ENCODE measurements around the gene PRR11.
A peak's percentile ranks its signal among the peaks of the same experiment; 100 is the strongest.
"Not testable (repeated sequence)": the region's sequence is repeated elsewhere in the genome, so short reads cannot be mapped to it uniquely, and the experiment has no call there.

Gene PRR11

DNA sequence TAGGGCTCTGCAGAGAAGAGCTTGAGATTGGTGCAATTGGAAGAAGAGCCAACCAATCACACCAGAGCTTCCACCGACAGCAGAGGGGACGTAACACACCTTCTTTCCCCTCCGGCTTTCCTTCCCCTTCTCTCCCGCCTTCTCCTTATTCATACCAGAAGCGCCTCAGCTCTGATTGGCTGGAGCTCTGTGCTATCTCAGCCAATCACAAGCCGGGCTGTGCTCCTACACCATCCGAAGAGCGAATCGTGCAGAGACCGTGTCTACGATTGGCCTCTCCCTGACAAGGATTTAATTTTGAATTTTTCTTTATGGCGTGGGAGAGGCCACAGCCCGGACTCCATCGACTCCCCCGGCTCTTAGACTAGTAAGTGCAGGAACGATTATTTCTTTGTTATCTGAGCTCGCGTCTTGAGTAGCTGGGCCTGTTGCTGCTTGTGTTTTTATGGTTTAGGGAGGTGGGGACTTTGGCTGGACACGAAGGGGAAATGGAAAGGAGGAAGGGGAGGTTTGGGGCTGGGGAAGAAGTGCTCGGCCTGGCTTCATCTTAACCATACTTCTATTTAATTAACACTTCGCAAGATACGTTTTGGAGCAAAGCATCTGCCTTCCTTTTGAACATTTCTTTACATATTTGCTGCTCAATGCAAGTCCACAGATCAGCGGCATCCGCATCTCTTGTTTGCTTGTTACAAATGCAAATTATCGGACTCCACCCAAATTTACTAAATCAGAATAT, at the start of gene PRR11:
Gene PRR11, plus strand, starts transcription at position 308 of the 739 bp plus-strand sequence. CDS start 14,007 bp downstream, outside the sequence.
- peak; percentile 75 to 90 for DNase-seq (ENCODE audit: low read depth in 2 of 2)

DNA sequence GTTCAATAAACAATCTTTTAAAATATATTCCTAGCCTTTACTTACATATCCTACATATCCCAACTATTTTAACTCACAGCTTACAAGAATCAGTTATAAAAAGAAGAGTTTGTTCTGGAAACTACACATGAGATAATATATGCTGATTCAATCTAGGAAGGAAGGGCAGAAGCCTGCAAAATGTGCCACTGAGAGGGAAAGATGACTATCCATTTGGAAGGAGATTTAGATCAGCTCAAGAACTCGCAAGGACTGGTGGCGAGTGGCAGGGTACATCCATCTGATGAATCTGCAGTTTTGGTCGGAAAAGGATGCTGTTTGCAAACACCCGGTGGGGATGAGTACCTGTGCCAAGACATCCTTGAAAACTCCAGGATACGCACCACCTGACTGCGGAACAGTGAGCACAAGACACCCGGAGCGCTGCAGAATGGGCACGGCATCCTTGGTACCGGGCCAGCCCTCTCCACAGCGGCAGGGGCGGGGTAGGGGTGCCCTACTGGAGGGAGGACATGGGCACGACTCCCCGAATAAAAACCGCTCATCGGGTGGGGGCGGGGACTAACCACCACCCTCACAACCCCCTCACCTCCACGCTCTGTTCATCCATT, 49.6 kb upstream of the PRR11 start:
- peak; percentile 54 to 60 for DNase-seq (ENCODE audit: low read depth in 2 of 2)

DNA sequence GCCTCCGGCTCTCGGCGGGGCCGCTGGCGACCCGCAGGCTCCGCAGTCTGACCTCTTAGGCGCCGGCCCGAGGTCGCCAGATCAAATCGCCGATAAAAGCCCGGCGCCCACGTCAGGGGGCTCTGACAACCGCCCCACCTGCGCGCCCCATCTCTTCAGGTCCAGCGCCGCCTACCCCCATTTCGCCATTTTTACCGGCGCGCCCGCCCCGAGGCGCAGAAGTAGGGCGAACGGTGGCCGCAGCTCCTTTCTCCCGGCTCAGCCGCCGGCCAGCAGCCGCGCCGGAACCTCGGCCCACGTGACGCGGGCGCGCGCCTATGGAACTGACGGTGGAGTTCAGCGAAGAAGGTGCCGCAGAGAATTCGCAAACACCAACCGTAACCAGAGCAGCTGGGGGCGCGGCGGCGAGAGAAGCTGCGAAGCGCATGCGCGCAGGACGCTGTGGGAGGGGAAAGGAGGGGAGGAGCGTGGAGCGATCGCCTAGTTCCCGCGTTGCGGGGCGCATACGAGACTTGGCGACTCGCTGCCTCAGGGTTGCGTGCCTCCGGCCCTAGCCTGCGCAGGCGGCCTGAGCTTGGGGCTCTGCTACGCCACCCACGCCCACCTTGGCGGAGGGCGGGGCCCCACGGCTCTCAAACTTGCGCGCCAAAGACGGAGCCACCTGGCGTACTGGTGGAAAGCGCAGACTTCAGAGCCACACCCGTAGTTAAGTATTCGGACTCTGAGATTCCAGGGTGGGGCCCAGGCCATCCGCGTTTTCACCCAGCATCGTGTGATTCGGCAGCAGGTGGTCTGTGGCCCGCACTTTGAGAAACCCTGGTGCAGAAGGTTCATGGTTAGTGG, 48.9 kb upstream of the PRR11 start, which contains the start of gene TRIM37:
Gene TRIM37, minus strand, starts transcription at position 418 of the 843 bp plus-strand sequence. CDS start 419 bp downstream, outside the sequence.
- peak; percentile 98 to 99 for DNase-seq (ENCODE audit: low read depth in 2 of 2)

DNA sequence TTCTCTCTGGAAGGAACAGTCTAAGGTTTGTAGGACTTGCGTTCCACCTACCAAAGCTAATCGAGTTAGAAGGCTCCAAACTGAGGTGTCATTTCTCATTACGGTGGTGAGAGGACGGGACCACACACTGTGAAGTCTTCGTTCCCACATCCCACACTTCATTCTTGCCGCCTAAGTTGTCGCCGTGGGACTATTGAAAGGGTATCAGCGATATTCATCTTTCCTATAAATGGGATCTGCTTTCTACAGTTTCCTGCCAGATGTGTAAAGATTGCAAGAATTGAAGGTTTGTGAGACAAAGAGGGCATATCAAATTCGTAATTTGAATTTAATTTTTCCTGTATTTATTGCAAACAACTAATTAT, 48.3 kb upstream of the PRR11 start:
- DNase-seq (ENCODE audit: low read depth in 2 of 2): no peak

DNA sequence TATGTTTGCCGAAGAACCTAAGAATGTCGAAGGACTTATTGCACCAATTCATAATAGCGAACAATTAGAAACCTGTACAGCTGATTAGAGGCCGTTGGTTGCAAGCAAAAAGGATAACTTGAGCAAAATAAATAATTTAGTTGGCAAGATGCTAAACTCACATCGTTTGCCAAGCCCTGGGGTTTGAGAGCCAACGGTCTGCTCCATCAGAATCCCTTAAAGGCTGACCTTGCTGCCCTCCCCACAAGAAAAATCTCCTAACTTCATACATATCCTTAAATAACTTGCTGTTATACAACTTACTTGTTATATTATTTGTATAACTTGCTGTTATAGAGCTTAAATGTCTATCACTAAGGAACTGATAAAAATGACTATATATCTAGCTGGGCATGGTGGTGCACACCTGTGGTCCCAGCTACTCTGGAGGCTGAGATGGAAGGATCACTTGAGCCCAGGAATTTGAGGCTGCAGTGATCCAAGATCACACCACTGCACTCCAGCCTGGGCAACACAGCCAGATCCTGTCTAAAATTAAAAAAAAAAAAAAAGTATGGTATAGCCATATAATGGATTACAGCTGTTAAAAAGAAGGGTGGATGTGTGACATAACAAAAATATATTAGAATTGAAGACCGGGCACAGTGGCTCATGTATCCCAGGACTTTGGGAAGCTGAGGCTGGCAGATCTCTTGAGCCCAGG, 47.0 kb upstream of the PRR11 start:
- no peak for DNase-seq (ENCODE audit: low read depth in 2 of 2)

DNA sequence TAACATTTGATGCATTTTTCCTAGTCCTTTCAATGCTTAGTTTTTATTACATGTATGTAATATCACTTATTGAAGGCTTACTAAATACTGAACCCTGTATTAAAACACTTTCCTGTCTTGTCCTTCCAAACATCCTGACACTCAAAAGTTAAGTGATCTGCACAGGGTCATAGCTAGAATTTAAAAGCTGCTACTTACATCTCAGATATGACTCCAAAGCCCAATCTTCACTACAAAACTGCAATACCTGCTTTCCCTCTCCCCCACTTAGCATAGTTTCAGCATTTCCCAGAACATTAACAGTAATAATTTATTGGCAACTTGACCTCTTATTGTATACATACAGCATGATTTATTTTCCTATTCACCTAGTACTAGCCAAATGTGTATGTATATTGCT, 44.6 kb upstream of the PRR11 start:
- no peak for DNase-seq (ENCODE audit: low read depth in 2 of 2)

DNA sequence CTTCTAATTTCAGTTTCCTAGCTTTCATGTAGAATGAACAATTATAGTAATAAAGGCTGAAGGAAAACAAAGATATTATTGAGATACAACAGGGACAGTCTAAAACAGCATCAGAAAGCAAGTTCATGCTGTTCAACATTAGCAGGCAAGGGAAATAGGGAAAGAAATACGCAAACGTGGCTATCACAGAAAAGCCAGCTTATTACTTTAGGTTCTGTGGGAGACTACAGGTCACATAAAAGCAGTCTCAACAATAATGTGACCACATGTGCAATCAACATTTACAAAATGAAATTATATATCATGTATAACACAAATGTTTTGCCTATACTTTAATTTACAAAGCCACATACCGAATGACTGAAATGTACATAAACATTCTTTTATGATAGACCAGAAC, 44.0 kb upstream of the PRR11 start:
- no peak for DNase-seq (ENCODE audit: low read depth in 2 of 2)

DNA sequence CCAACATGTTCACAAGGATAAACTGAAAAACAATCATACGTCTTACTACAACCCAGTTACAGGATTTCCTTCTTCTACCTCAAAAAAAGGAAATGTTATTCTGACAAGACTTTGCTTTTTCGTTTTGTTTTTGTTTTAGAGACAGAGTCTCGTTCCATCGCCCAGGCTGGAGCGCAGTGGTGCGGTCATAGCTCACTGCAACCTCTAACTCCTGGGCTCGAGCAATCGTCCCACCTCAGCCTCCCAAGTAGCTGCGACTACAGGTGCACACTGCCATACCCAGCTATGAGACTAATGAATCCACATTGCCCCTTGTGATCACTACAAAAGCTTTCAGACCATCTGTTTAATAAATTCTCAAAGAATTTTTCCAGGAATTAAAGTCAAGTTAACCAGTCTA, 40.1 kb upstream of the PRR11 start:
- no peak for DNase-seq (ENCODE audit: low read depth in 2 of 2)

DNA sequence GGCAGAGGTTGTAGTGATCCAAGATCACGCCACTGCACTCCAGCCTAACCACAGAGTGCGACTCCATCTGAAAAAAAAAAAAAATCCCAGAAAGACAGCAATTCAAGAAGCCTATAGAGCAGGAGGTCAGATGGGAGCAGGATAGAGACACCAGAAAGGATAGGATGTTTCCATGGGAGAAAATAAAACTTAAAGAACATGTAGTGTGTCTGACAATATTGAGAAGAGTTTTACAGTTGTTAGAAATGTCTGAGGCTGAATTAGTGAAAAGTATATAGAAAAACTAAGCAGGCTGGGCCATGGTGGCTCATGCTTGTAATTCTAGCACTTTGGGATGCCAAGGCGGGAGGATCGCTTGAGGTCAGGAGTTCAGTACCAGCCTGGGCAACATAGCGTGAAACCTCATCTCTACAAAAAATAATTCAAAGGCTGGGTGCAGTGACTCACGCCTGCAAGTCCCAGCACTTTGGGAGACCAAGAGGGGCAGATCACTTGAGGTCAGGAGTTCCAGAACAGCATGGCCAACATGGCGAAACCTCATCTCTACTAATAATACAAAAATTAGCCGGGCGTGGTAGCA, 33.6 kb upstream of the PRR11 start:
- no peak for DNase-seq (ENCODE audit: low read depth in 2 of 2)

DNA sequence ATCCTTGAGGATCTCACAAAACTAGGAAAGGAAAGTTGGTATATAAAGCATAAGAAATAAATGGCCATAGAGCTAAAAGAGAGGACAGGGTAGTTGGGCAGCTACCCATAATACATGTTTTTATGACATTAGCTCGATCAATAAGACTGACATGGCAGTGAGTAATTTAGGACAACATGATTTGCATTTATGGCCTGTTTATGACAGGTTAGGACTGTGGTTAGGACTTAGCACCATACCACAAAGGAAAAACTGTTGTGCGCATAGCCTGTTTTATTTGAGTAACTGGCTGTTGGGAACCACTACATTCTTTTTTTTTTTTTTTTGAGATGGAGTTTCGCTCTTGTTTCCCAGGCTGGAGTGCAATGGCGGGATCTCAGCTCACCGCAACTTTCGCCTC, 30.9 kb upstream of the PRR11 start:
- DNase-seq (ENCODE audit: low read depth in 2 of 2): no peak

DNA sequence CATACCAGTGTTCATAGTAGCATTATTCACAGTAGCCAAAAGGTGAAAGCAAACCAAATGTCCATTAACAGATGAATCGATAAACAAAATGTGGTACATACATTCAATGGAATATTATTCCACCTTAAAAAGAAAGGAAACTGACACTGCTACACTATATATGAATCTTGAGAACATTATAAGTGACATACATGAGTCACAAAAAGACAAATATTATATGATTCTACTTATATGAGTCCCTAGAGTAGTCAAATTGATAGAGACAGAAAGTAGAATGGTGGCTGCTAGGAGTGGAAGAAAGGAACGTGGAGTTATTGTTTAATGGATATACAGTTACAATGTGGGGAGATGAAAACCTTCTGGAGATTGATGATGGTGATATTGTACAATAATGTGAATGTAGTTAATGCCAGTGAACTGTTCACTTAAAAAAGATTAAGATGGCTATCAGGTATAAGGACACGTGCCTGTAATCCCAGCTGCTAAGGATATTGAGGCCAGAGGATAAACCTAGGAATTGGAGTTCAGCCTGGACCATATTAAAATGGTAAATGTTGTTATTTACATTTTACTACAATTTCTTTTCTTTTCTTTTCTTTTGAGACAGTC, 28.6 kb upstream of the PRR11 start:
- no peak for DNase-seq (ENCODE audit: low read depth in 2 of 2)

DNA sequence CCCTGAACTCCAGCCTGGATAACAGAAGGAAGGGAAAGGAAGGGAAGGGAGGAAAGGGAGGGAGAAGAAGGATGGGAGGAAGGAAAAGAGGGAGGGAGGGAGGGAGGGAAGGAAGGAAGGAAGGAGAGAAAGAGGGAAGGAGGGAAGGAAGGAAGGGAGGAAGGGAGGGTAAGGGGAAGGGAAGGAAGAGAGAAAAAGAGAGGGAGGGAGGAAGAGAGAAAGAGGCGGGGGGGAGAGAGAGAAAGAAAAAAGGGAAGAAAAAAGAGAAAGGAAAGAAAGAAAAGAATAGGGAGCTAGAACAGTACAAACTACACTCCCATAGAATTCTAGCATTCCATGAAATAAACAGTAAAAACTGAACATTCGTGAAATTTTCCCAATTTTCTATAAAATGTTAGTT, 25.7 kb upstream of the PRR11 start:
- DNase-seq (ENCODE audit: low read depth in 2 of 2): no peak

DNA sequence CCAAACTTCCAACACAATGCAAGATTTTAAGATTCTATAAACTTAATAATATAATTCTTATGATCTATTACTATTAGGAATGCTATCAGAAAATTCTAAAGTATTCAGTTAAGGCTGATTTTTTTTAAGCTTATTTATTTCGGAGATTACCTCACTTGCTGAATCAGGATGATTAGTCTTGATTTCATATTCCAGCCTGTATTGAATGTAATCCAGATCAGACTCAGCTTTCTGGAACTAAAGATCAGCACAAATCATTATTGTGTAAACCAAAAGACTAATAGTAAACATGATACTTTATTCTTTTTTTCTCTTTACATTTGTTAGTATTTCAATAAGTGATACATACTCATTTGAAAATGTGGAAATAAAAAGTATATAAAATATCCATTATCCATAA, 24.4 kb upstream of the PRR11 start:
- no peak for DNase-seq (ENCODE audit: low read depth in 2 of 2)

DNA sequence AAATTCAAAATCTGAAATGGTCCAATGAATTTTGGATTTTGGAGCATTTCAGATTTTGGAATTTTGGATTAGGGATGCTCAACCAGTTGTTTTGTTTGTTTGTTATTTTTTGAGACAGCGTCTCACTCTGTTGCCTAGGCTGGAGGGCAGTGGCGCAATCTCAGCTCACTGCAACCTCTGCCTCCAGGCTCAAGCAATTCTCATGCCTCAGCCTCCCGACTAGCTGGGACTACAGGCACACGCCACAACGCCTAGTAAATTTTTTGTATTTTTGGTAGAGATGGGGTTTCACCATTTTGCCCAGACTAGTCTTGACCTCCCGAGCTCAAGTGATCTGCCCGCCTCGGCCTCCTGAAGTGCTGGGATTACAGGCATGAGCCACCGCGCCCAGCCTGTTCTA, 17.2 kb upstream of the PRR11 start:
- DNase-seq (ENCODE audit: low read depth in 2 of 2): not testable (repeated sequence)

DNA sequence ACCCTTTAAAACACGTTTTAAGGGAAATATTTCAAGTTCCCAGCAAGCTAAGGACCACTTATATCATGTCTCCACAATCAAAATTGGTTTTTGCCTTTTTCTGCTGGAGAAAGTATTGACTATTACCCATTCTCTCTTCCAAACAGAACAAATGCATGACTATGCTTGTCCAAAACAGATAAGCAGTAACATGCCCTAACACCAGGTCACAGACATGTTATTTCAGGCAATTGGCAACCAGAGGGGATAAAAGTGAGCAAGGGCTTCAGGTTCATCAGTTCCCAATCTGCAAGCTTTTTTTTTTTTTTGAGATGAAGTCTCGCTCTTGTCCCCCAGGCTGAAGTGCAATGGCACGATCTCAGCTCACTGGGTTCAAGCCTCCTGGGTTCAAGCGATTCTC, 15.6 kb upstream of the PRR11 start:
- DNase-seq (ENCODE audit: low read depth in 2 of 2): no peak

DNA sequence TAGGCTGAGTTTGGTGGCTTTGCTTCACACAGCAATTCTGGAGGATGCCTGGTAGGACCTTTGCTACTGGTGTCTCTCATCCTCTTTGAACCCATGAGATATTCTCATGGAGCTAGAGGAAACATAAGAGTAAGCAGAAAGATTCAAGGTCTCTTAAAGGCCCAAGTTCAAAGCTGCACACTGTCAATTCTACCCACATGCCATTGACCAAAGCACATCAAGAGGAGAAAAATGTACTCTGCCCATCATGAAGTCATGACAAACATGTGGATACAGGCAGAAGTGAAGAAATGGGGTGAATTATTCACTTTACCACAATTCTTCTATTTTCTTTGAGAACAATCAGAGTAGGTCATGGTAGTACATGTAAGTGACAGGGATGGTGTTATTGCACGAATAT, 13.7 kb upstream of the PRR11 start:
- no peak for DNase-seq (ENCODE audit: low read depth in 2 of 2)

DNA sequence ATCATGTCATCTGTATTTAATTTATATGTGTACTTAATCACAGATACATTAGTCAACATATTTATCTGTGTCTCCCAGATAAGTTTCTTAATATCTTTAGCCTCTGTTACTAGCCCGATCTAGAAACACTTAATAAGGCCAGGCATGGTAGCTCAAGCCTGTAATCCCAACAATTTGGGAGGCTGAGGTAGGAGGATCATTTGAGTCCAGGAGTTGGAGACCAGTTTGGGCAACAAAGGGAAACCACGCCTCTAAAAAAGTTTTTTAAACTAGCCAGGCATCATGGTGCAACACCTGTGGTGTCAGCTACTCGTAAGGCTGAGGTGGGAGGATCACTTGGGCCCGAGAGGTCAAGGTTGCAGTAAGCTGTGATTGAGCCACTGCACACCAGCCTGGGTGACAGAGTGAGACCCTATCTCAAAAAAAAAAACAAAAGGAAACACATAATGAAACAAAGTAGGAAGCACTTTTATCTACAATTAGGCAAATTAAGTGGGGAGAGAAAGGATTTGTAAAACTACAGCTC, 9.9 kb upstream of the PRR11 start:
- DNase-seq (ENCODE audit: low read depth in 2 of 2): no peak

DNA sequence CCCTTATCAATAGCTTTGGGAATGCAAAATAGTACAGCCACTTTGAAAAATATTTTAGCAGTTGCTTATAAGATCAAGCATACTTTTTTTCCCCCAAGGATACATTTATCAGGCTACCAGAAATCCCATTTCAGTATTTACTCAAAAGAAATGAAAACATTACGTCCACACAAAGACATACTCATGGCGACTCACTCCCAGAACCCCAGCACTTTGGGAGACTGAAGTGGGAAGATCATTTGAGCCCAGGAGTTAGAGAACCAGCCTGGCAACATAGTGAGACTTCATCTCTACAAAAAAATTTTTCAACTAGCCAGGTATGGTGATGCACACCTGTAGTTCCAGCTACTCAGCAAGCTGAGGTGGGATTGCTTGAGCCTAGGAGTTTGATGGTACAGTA, 6.5 kb upstream of the PRR11 start:
- no peak for DNase-seq (ENCODE audit: low read depth in 2 of 2)

DNA sequence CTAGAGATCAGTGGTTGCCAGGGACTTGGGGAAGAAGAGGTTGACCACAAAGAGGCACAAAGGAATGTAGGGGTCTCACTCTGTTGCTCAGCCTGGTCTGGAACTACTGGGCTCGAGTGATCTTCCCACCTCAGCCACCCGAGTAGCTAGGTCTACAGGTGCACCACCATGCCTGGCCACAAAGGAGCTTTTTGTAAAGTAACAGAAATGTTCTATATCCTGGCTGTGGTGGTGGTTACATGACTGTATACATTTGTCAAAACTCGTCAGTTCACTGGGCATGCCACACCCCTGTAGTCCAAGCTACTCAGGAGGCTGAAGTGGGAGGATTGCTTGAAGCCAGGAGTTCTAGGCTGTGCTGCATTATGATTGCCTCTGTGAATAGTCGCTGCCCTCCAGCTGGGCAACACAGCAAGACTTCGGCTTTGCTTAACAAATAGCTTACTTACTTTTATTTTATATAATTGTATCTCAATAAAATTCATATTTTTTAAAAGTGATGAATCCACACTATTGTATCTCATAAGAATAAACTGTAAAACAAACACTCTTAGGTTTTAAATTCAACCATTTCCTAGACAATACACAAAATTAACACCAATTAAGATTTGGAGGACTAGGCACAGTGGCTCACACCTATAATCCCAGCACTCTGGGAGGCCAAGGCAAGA, 5.6 kb upstream of the PRR11 start:
- DNase-seq (ENCODE audit: low read depth in 2 of 2): no peak

DNA sequence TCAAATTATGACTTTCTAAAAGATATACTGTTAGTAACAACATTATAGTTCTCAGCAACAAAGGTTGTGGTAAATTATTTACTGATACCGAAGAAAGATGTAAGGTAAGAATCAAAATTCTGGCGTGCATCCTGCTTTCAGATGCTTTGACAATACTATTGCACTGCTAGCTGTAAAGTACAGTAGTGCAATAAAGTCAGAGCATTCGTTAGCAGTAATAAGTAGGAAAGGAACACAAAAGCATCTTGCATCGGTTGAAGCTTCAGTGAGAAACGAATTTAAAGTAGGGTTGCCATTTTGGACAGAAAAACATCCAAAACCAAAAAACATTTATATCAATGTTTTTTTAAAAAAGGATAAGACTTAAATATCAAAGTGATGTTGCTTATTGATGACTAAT, 4.5 kb upstream of the PRR11 start:
- DNase-seq (ENCODE audit: low read depth in 2 of 2): no peak
